Natural killer cell treated with Interleukin-12 subunit alpha and Interleukin-12 subunit beta and Interleukin-15 and Interleukin-18, amount 100 ng/mL, for 72 hours (primary cell): ENCODE measurements around the gene FAM135A. TPM values are rescaled to one million over a fixed set of nuclear protein-coding genes. Genes with fewer than 3 reads are reported as not detected.
"Not testable (repeated sequence)": the region's sequence is repeated elsewhere in the genome, so short reads cannot be mapped to it uniquely, and the experiment has no call there.

Experiments used
- ATAC-seq, 2 donors: fragments of 150-1000 bp; cut with Tn5 transposase in 1 of 2; sonication (Bioruptor Pico), chemical (Tn5 transposase) in 1 of 2; 2 replicates each; pipeline ENCODE4 v1.10.0; 2021
- DNase-seq: peaks from one replicate; pipeline ENCODE4 v3.0.0; 2022; ENCODE audit warnings: low spot score
- H3K27ac Mint-ChIP-seq, 2 donors: 1 replicate in 1 of 2; 2 replicates in 1 of 2; pipeline ENCODE4 v1.8.0; 2022; ENCODE audit warnings: mixed read lengths in 2 of 2, mild to moderate bottlenecking in 1 of 2, moderate library complexity in 1 of 2
- H3K27me3 Mint-ChIP-seq, 2 donors: 1 replicate in 1 of 2; 2 replicates in 1 of 2; pipeline ENCODE4 v1.8.0; 2022; ENCODE audit warnings: mixed read lengths in 2 of 2
- H3K36me3 Mint-ChIP-seq: one replicate; pipeline ENCODE4 v1.8.0; 2022; ENCODE audit warnings: mixed read lengths
- H3K4me1 Mint-ChIP-seq, 2 donors: 1 replicate in 1 of 2; 2 replicates in 1 of 2; pipeline ENCODE4 v1.8.0; 2022; ENCODE audit warnings: low read depth in 2 of 2, mixed read lengths in 2 of 2, mild to moderate bottlenecking in 1 of 2
- H3K4me3 Mint-ChIP-seq: one replicate; pipeline ENCODE4 v1.8.0; 2022; ENCODE audit warnings: mixed read lengths
- H3K9me3 Mint-ChIP-seq: 2 replicates; pipeline ENCODE4 v1.8.0; 2022; ENCODE audit warnings: mixed read lengths
- total RNA-seq, 2 donors: library from RNA; stranded (reverse); gene quantifications; one replicate each; pipeline ENCODE4 v1.2.3, GENCODE V29; 2022

The FAM135A gene
- total RNA-seq, 2 donors from 2014 or later = 7.0 to 20.4 TPM

DNA sequence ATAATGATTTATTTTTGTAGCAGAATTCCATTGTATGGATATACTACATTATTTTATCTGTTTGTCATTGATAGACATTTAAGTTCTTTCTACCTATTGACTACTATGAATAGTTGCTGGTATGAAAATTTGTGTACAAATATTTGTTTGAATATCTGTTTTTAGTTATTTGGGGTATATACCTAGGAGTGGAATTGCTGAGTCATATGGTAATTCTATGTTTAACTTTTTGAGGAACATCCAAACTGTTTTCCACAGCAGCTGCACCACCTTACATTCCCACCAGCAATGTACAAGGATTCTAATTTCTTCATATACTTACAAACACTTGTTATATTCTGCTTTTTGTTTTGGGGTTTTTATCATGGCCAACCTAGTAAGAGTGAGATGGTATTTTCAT is 97.3 kb downstream of the FAM135A start:
- DNase-seq (no peak), ATAC-seq (no peak)
- no peaks in the 10 kb centered on the region for H3K9me3 Mint-ChIP-seq
- no peak overlapping the region for H3K4me3 Mint-ChIP-seq
- H3K36me3 Mint-ChIP-seq = peaks cover 4% of the 10 kb centered on the region
- no peak overlapping the region for H3K27ac Mint-ChIP-seq
- no peaks in the 10 kb centered on the region for H3K4me1 Mint-ChIP-seq
- no peaks in the 10 kb centered on the region for H3K27me3 Mint-ChIP-seq

DNA sequence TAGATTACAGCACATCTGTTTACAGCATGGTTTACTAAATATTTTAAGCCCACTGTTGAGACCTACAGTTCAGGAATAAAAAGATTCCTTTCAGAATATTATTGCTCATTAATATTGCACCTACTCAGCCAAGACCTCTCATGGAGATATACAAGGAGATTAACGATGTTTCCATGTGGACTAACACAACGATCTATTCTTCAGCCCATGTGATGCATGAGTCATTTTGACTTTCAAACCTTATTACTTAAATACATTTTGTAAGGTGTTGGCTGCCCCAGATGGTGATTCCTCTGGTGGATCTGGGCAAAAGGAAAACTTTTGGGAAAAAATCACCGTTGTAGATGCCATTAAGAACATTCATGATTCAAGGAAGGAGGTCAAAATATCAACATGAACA is 105.4 kb downstream of the FAM135A start:
- Mint-ChIP-seq H3K27ac (no peak overlapping the region), H3K4me3 (no peak overlapping the region), H3K4me1 (no peaks in the 10 kb centered on the region), H3K36me3 (no peaks in the 10 kb centered on the region), H3K9me3 (no peaks in the 10 kb centered on the region), H3K27me3 (no peaks in the 10 kb centered on the region)
- no peak for ATAC-seq
- DNase-seq = no peak

DNA sequence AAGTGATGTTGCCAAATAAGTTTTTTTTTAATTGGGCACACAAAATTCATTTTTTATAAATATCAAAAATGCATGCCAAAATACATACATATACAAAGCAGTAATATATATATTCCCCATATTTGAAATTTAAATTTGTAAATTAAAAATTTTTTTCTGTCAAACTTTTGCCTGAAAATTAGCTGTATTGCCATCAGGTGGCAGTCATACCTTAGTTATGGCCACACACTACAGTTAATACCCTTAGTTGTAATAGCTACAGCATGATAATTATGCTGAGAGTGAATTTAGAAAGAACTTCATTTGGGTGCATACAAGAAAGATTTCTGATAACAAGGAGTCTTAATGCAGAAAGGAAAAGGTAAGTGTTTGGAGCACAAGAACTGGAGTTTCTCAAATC is 107.3 kb downstream of the FAM135A start:
- Mint-ChIP-seq H3K36me3 (no peaks in the 10 kb centered on the region), H3K9me3 (no peaks in the 10 kb centered on the region), H3K4me1 (no peaks in the 10 kb centered on the region), H3K4me3 (no peak overlapping the region), H3K27me3 (no peaks in the 10 kb centered on the region), H3K27ac (no peak overlapping the region)
- no peak for ATAC-seq
- no peak for DNase-seq

DNA sequence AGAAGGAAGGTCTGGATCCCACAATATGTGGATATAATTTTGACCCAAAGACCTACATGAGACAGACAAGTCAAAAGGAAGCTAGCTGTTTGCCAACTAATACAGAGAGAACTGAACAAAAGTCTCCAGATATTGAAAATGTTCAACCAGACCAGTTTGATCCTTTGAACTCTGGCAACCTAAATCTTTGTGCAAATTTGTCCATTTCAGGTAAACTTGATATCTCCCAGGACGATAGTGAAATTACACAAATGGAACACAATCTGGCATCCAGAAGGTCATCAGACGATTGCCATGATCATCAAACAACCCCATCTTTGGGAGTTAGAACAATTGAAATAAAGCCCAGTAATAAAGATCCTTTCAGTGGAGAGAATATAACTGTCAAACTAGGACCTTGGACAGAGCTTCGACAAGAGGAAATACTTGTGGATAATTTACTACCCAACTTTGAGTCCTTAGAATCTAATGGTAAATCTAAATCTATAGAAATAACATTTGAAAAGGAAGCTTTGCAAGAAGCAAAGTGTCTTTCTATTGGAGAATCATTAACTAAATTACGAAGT is 111.5 kb downstream of the FAM135A start:
- H3K4me1 Mint-ChIP-seq = no peaks in the 10 kb centered on the region
- ATAC-seq = no peak
- H3K36me3 Mint-ChIP-seq = no peaks in the 10 kb centered on the region
- no peaks in the 10 kb centered on the region for H3K9me3 Mint-ChIP-seq
- no peaks in the 10 kb centered on the region for H3K27me3 Mint-ChIP-seq
- H3K27ac Mint-ChIP-seq = no peak overlapping the region
- H3K4me3 Mint-ChIP-seq = no peak overlapping the region
- DNase-seq = no peak

DNA sequence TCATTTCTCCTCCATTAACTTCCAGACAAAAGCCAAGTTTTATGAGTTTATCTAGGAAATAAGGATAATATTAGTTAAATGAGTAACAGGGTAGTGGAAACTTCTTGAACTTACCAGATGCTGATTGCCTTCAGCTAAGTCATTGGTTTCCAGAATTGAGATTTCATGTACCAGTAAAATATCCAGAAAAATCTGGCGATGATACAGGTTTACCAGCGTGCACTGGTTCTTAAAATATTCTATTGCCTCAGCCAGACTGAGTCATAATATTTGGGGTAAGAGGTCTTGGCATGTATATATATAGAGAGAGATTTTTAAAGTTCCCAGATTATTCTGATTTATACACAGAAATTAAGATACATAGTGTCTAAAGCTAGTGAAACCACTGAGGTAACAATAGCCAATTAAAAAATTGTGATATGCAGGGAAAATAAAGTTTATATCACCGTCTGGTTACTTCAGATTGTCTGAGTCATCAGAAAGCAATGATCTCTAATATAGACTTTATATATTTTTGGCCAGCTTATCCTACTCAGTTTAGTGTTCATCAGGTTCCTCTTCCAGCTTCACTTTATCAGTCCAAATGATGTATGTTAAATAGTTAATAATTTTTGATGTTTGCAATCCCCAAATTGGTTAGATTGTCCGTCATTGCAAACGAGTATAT is 113.9 kb downstream of the FAM135A start:
- ATAC-seq = no peak
- no peaks in the 10 kb centered on the region for H3K9me3 Mint-ChIP-seq
- no peak overlapping the region for H3K4me3 Mint-ChIP-seq
- no peaks in the 10 kb centered on the region for H3K4me1 Mint-ChIP-seq
- H3K36me3 Mint-ChIP-seq = no peaks in the 10 kb centered on the region
- no peaks in the 10 kb centered on the region for H3K27me3 Mint-ChIP-seq
- no peak for DNase-seq
- H3K27ac Mint-ChIP-seq = no peak overlapping the region

DNA sequence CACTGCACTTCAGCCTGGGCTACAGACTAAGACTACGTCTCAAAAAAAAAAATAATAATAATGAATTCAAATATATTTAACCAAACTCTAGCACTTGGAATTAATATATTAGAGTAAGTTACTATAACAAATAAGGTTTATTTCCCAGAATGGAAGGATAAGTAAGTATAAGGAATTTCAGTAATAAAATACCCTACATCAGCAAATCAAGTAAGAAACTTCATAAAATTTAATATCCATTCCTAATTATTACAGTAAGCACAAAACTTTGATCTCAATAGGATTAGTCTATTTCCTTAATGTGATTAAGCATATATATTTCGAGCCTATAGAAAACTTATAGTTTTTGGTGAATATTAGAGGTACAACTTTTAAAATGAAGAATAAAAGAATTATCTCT is 116.7 kb downstream of the FAM135A start:
- Mint-ChIP-seq H3K9me3 (no peaks in the 10 kb centered on the region), H3K27me3 (no peaks in the 10 kb centered on the region), H3K27ac (no peak overlapping the region), H3K36me3 (no peaks in the 10 kb centered on the region), H3K4me3 (no peak overlapping the region), H3K4me1 (no peaks in the 10 kb centered on the region)
- no peak for ATAC-seq
- DNase-seq = no peak

DNA sequence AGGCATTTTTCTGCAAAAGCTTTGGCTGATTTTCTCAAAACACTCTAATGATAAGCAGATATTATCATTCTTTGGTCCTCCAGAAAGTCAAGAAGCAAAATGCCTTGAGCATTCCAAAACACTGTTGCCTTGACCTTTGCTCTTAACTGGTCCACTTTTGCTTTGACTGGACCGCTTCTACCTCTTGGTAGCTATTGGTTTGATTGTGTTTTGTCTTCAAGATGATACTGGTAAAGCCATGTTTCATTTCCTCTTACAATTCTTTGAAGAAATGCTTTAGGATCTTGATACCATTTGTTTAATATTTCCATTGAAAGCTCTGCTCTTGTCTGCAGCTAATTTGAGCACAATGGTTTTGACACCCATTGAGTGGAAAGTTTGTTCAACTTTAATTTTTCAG is 117.8 kb downstream of the FAM135A start:
- ATAC-seq (no peak), DNase-seq (no peak)
- no peaks in the 10 kb centered on the region for H3K9me3 Mint-ChIP-seq
- H3K27me3 Mint-ChIP-seq = no peaks in the 10 kb centered on the region
- no peak overlapping the region for H3K27ac Mint-ChIP-seq
- H3K4me1 Mint-ChIP-seq = no peaks in the 10 kb centered on the region
- H3K4me3 Mint-ChIP-seq = no peak overlapping the region
- no peaks in the 10 kb centered on the region for H3K36me3 Mint-ChIP-seq

DNA sequence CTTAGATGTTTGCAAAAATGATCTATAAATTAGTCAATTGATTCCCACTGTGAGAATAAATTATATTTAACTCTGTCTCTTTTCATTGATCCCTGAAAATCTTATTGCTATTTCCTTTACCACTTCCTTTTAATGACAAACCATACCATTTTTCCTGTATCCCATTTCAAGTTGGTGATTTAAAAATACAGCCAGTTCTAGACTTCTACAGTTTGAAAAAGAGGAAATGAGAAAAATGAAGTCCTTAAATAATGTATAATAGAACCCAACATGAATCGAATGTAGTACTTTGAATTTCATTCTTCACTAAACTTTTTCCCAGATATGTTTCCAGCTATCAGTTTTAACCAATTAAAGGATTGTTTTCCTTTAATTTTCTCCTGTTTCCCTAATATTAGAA is 124.0 kb downstream of the FAM135A start:
- H3K27ac Mint-ChIP-seq = no peak overlapping the region
- DNase-seq (no peak), ATAC-seq (no peak)
- H3K9me3 Mint-ChIP-seq = no peaks in the 10 kb centered on the region
- no peak overlapping the region for H3K4me3 Mint-ChIP-seq
- H3K27me3 Mint-ChIP-seq = no peaks in the 10 kb centered on the region
- H3K4me1 Mint-ChIP-seq = no peaks in the 10 kb centered on the region
- no peaks in the 10 kb centered on the region for H3K36me3 Mint-ChIP-seq

DNA sequence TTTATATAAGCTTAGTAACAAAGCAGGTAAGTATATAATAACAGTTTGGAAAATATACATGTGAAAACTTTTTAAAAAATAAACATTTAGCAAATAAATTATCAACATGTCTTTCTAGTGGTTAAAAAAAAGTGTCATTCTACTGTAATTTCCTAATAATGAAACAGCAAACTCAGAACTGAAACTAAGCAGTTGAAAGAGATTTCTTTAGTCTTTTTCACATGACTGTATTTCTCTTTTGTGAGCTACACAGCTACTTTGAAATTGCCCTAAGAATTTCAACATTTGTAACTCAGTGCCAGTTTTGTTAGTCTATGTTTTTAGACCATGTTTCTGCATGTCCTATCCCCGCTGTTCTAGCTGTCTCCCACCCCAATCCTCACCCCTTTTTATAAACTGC is 125.1 kb downstream of the FAM135A start:
- H3K27me3 Mint-ChIP-seq = no peaks in the 10 kb centered on the region
- no peak for ATAC-seq
- H3K4me3 Mint-ChIP-seq = no peak overlapping the region
- H3K4me1 Mint-ChIP-seq = no peaks in the 10 kb centered on the region
- H3K36me3 Mint-ChIP-seq = no peaks in the 10 kb centered on the region
- no peak for DNase-seq
- no peaks in the 10 kb centered on the region for H3K9me3 Mint-ChIP-seq
- H3K27ac Mint-ChIP-seq = no peak overlapping the region

DNA sequence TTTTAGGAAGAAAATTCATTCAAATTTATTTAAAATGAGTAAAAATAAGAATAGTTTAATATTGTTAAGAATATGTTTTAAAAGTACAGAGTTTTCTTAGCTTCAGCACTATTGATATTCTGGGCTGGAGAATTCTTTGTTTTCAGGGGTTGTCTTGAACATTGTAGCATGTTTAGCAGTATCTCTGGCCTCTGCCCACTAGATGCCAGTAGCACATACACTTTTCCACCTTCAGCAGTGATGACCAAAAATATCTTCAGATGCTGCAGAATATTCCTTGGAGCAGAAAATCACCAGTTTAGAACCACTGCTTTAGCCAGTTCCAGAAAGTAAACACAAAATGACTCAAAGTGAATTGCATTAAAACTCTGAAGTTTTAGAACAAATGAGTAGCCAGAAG is 134.0 kb downstream of the FAM135A start:
- Mint-ChIP-seq H3K4me3 (no peak overlapping the region), H3K36me3 (no peaks in the 10 kb centered on the region), H3K9me3 (no peaks in the 10 kb centered on the region), H3K27ac (no peak overlapping the region), H3K4me1 (no peaks in the 10 kb centered on the region), H3K27me3 (no peaks in the 10 kb centered on the region)
- ATAC-seq (no peak), DNase-seq (no peak)

DNA sequence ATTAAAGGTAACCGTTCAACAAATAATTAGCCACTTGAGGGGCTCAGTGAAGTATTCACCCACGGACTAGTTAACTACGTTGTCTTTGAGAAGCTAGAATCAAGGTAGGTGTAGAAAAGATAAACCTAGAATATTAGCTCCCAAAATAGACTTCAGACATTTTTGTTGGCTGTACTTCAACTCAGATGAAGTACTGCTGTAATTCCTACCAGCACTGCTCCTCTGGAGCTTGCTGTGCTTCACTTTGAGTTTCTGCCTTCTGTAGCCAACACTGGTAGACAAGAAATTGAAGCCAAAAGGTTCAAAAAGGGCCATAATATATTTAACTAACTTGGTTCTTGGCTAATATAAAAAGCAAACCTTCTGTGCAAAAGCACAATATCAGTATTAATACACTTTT is 134.6 kb downstream of the FAM135A start:
- Mint-ChIP-seq H3K27ac (no peak overlapping the region), H3K4me1 (no peaks in the 10 kb centered on the region), H3K4me3 (no peak overlapping the region), H3K36me3 (no peaks in the 10 kb centered on the region), H3K27me3 (no peaks in the 10 kb centered on the region), H3K9me3 (no peaks in the 10 kb centered on the region)
- no peak for DNase-seq
- no peak for ATAC-seq

DNA sequence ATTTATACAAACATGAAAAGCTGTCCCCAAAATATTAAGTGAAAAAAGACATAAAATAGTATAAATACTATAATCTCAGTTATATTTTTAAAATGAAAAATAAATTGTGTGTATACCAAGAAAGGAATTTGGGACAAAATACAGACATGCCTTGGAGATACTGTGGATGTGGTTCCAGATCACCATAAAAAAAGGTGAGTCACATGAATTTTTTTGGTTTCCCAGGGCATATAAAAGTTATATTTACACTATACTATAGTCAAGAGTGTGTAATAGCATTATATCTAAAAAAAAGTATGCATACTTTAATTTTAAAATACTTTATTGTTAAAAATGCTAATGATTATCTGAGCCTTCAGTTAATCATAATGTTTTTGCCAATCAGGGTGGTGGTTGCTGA is 136.0 kb downstream of the FAM135A start:
- H3K4me1 Mint-ChIP-seq = no peaks in the 10 kb centered on the region
- H3K9me3 Mint-ChIP-seq = no peaks in the 10 kb centered on the region
- no peak for DNase-seq
- H3K4me3 Mint-ChIP-seq = no peak overlapping the region
- no peak for ATAC-seq
- no peaks in the 10 kb centered on the region for H3K27me3 Mint-ChIP-seq
- no peak overlapping the region for H3K27ac Mint-ChIP-seq
- H3K36me3 Mint-ChIP-seq = no peaks in the 10 kb centered on the region

DNA sequence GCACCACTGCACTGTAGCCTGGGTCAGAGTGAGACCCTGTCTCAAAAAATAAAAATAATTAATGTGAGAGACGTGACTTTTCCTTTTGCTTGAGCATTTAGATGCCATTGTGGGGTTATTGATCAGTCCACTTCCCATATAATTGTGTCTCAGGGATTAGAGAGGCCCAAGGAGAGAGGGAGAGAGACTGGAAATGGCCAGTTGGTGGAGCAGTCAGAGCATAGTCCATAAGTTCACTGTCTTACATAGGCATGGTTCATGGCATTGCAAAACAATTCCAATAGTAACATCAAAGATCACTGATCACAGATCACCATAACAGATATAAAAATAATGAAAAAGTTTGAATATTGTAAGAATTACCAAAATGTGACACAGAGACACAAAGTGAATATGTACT is 138.3 kb downstream of the FAM135A start:
- Mint-ChIP-seq H3K9me3 (no peaks in the 10 kb centered on the region), H3K27me3 (no peaks in the 10 kb centered on the region), H3K36me3 (no peaks in the 10 kb centered on the region), H3K4me3 (no peak overlapping the region), H3K27ac (no peak overlapping the region), H3K4me1 (no peaks in the 10 kb centered on the region)
- ATAC-seq (no peak), DNase-seq (no peak)

DNA sequence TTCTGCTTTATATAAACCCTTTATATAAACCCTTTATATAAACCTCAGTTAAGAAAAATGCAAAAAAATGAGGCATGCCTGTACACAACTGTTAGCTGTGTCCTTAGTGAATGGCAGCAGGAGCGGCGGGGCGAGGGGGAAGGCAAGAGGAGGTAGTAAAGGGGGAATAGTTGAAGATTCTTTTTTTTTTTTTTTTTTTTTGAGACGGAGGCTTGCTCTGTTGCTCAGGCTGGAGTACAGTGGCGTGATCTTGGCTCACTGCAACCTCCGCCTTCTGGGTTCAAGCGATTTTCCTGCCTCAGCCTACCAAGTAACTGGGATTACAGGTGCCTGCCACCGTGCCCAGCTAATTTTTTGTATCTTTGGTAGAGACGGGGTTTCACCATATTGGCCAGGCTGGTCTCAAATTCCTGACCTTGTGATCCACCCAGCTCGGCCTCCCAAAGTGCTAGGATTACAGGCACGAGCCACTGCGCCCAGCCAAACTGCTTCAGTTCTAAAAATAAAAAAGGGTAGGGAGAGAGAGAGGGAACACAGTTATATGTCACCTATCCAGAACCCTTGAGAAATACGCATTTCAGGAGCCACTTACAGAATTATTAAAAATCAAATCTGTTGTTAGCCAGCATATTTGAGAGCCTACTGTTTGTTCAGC is 139.1 kb downstream of the FAM135A start:
- not testable (repeated sequence) for DNase-seq, H3K27ac Mint-ChIP-seq, H3K4me1 Mint-ChIP-seq, H3K9me3 Mint-ChIP-seq, H3K36me3 Mint-ChIP-seq, ATAC-seq, H3K4me3 Mint-ChIP-seq, H3K27me3 Mint-ChIP-seq

DNA sequence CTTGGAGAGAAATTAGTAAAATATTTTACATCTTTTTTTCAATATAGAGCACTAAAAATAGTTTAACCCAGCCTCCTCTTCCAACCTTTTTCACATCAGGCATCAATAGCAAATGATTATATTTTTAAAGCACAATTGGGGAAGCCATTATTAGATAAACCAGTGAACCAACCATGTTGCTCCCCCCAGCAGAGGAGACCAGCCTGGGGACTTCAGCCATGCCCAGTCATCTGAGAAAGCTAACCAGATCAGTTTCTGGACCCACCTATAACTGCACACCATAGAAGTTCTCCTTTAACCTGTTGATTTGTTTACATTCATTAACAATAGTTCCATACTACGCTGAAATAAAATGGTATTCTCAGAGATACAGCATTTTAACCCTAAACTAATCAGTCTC is 139.7 kb downstream of the FAM135A start:
- no peak for DNase-seq
- H3K4me3 Mint-ChIP-seq = no peak overlapping the region
- H3K9me3 Mint-ChIP-seq = no peaks in the 10 kb centered on the region
- H3K4me1 Mint-ChIP-seq = no peaks in the 10 kb centered on the region
- ATAC-seq = no peak
- no peaks in the 10 kb centered on the region for H3K36me3 Mint-ChIP-seq
- no peak overlapping the region for H3K27ac Mint-ChIP-seq
- H3K27me3 Mint-ChIP-seq = no peaks in the 10 kb centered on the region
